Left ventricle myocardium inferior (tissue), 1 donor: ENCODE data around the gene PCNX2. TPM values are rescaled to one million over a fixed set of nuclear protein-coding genes. Genes with fewer than 3 reads are reported as not detected.
"Not testable (repeated sequence)": the region's sequence is repeated elsewhere in the genome, so short reads cannot be mapped to it uniquely, and the experiment has no call there.

Experiments used
- DNase-seq: peaks from one replicate; pipeline ENCODE4 v3.0.0-alpha.2; 2020
- H3K27ac ChIP-seq: fragments of 200-600 bp; replicated peaks from 2 replicates; pipeline ENCODE4 v1.8.0; 2021
- H3K27me3 ChIP-seq: fragments of 200-600 bp; 2 replicates; pipeline ENCODE4 v1.8.0; 2021; ENCODE audit warnings: low read depth
- H3K36me3 ChIP-seq: fragments of 200-600 bp; 2 replicates; pipeline ENCODE4 v1.8.0; 2021
- H3K4me1 ChIP-seq: fragments of 200-600 bp; 2 replicates; pipeline ENCODE4 v1.8.0; 2021
- H3K4me3 ChIP-seq: fragments of 200-600 bp; 2 replicates; pipeline ENCODE4 v1.8.0; 2021; ENCODE audit warnings: mild to moderate bottlenecking, moderate library complexity
- H3K9me3 ChIP-seq: fragments of 200-600 bp; replicated peaks from 2 replicates; pipeline ENCODE4 v1.8.0; 2021
- CTCF ChIP-seq: fragments of 200-600 bp; IDR thresholded peaks from 2 replicates; pipeline ENCODE4 v1.8.0; 2021; ENCODE audit warnings: antibody characterized with exemption, mild to moderate bottlenecking, borderline replicate concordance
- intact Hi-C: fragments of 100-400 bp; cut with micrococcal nuclease; formaldehyde crosslinking; loops from one replicate; pipeline ENCODE4 v1.11.0; 2022
- total RNA-seq: library from RNA; stranded (reverse); fragmentation: NEBNext Ultra II Directional; extraction: Animal tissue kit (Norgen Biotek cat#: 25700); gene quantifications from one replicate; pipeline ENCODE4 v1.2.1, GENCODE V29; 2021
- donor health status: DM: no; HTN: yes; CAD: no; lungs with severe emphysema.

The PCNX2 gene
- total RNA-seq, 1 donor from 2014 or later, result 0.82 TPM

- intact Hi-C loops, result no loop called here
- no peak overlapping the region for H3K27ac ChIP-seq
- TF ChIP-seq CTCF, result no peak
- H3K9me3 ChIP-seq, result peaks cover 15% of the 10 kb centered on the region
- DNase-seq, result no peak
- no peaks in the 10 kb centered on the region for H3K36me3 ChIP-seq
- no peaks in the 10 kb centered on the region for H3K27me3 ChIP-seq
- H3K4me3 ChIP-seq, result no peak overlapping the region
- no peaks in the 10 kb centered on the region for H3K4me1 ChIP-seq
These were observed 106.0 kb downstream of the PCNX2 start for GRCh38 chr1:233189526-233189925.

- no peaks in the 10 kb centered on the region for H3K36me3 ChIP-seq
- intact Hi-C loops, result no loop called here
These were observed 107.5 kb downstream of the PCNX2 start for GRCh38 chr1:233188061-233188460.

GRCh38 chr1:233183226-233184020, 112.1 kb downstream of the PCNX2 start:
- Histone ChIP-seq H3K4me3 (no peak overlapping the region), H3K9me3 (no peaks in the 10 kb centered on the region), H3K36me3 (no peaks in the 10 kb centered on the region), H3K27ac (no peak overlapping the region), H3K27me3 (no peaks in the 10 kb centered on the region), H3K4me1 (no peaks in the 10 kb centered on the region)
- no peak for DNase-seq
- intact Hi-C loops, result no loop called here
- TF ChIP-seq CTCF, result no peak

More at GRCh38 chr1:233188061-233188460, 107.5 kb downstream of the PCNX2 start:
- no peaks in the 10 kb centered on the region for H3K4me1 ChIP-seq
- no peak overlapping the region for H3K4me3 ChIP-seq
- H3K27me3 ChIP-seq, result no peaks in the 10 kb centered on the region
- no peak for DNase-seq
- no peak overlapping the region for H3K27ac ChIP-seq
- H3K9me3 ChIP-seq, result peaks cover under 1% of the 10 kb centered on the region
- no peak for TF ChIP-seq CTCF

- Histone ChIP-seq H3K4me3 (no peak overlapping the region), H3K36me3 (peaks cover 7% of the 10 kb centered on the region), H3K27ac (no peak overlapping the region), H3K27me3 (no peaks in the 10 kb centered on the region), H3K4me1 (no peaks in the 10 kb centered on the region), H3K9me3 (peaks cover 5% of the 10 kb centered on the region)
- intact Hi-C loops, result no loop called here
- TF ChIP-seq CTCF, result no peak
- DNase-seq, result no peak
These were observed 112.9 kb downstream of the PCNX2 start for GRCh38 chr1:233182587-233182986.

GRCh38 chr1:233180641-233181364, 114.7 kb downstream of the PCNX2 start:
- no peak for DNase-seq
- H3K27ac ChIP-seq, result no peak overlapping the region
- peaks cover 9% of the 10 kb centered on the region for H3K36me3 ChIP-seq
- no peaks in the 10 kb centered on the region for H3K4me1 ChIP-seq
- no peak for TF ChIP-seq CTCF
- no peaks in the 10 kb centered on the region for H3K27me3 ChIP-seq
- H3K9me3 ChIP-seq, result peaks cover 12% of the 10 kb centered on the region
- intact Hi-C loops, result no loop called here
- no peak overlapping the region for H3K4me3 ChIP-seq

GRCh38 chr1:233179638-233180037, 115.9 kb downstream of the PCNX2 start:
- DNase-seq, H3K4me3 ChIP-seq, H3K27ac ChIP-seq, intact Hi-C loops, H3K36me3 ChIP-seq, H3K4me1 ChIP-seq, H3K27me3 ChIP-seq: not testable (repeated sequence)
- peaks cover 12% of the 10 kb centered on the region for H3K9me3 ChIP-seq
